ENCODE measurements around the gene KLHL40. TPM values are rescaled to one million over a fixed set of nuclear protein-coding genes. Genes with fewer than 3 reads are reported as not detected.

The KLHL40 gene
- total RNA-seq, 1 experiment from 2014 or later = not detected

DNA sequence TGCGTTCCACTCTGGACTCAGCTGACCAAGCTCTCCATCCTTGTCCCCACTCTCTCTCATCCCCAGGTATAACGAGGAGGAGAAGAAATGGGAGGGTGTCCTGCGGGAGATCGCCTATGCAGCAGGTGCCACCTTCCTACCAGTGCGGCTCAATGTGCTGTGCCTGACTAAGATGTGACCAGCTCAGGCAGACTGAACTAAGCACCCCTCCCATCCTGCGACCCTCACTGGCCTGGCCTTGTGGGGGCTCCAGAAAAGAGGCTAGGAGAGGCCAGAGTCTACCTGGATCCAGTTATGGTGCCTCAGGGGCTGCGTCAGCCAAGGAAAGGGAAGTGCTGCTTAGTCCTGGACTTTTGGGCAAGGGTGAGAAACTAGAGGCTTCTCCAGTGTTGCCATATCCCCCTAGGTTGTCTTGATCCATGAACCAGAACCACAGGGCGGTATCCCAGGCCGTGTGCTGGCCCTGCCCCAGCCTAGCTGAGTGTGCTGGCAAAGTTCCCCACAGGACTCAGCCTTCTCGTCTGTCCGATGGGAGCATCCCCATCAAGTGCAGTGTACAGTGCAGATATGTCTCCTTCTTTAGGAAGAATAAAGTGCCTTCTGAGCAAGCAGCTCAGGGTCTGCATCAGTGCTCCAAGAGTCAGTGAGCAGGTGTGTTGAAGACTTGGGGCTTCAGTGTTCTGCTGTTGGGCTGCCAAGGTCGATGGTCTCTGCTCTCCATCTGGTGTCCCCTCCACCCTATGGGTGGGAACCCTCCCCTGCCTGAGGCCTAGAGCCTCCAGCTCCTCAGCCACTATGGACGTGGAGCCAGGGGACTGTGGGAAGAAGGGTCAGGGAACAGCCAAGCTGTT is 6.7 kb downstream of the KLHL40 start:
- ATAC-seq (no peak), DNase-seq (ENCODE audit: low read depth, low spot score) (no peak)
- Histone ChIP-seq H3K27ac (ENCODE audit: low read length) (no peak overlapping the region), H3K4me3 (ENCODE audit: low read depth in 2 of 2, low read length in 2 of 2) (no peak overlapping the region), H3K9me3 (ENCODE audit: control insufficient read depth, insufficient read depth, low read depth, low read length) (no peaks in the 10 kb centered on the region), H3K27me3 (ENCODE audit: control insufficient read depth, insufficient read depth, low read length) (no peaks in the 10 kb centered on the region), H3K4me1 (ENCODE audit: control insufficient read depth, insufficient read depth, low read length) (no peaks in the 10 kb centered on the region), H3K36me3 (ENCODE audit: control insufficient read depth, insufficient read depth, low read length) (no peaks in the 10 kb centered on the region)
- in situ Hi-C loops (cut with HindIII; ENCODE audit: low pct_unique_long_range_greater_than_20kb, low sequenced_read_pairs) (no loop called here), intact Hi-C loops (cut with micrococcal nuclease; ENCODE audit: unreplicated experiment) (no loop called here)
- CTCF ChIA-PET = no interaction called here
- no TSS peak for BruUV-seq (replicated peaks)
- POLR2A ChIA-PET = no interaction called here
- TF ChIP-seq SIN3A (IDR thresholded peaks at IDR 0.05; ENCODE audit: borderline replicate concordance, insufficient read depth, low read depth, low read length) (no peak), TCF7L2 (IDR thresholded peaks at IDR 0.05; ENCODE audit: low read depth, low read length) (no peak), POLR2AphosphoS5 (IDR thresholded peaks at IDR 0.05; ENCODE audit: low read depth, low read length) (no peak)
- TF ChIP-seq, protein P1, sequence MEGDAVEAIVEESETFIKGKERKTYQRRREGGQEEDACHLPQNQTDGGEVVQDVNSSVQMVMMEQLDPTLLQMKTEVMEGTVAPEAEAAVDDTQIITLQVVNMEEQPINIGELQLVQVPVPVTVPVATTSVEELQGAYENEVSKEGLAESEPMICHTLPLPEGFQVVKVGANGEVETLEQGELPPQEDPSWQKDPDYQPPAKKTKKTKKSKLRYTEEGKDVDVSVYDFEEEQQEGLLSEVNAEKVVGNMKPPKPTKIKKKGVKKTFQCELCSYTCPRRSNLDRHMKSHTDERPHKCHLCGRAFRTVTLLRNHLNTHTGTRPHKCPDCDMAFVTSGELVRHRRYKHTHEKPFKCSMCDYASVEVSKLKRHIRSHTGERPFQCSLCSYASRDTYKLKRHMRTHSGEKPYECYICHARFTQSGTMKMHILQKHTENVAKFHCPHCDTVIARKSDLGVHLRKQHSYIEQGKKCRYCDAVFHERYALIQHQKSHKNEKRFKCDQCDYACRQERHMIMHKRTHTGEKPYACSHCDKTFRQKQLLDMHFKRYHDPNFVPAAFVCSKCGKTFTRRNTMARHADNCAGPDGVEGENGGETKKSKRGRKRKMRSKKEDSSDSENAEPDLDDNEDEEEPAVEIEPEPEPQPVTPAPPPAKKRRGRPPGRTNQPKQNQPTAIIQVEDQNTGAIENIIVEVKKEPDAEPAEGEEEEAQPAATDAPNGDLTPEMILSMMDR (IDR thresholded peaks at IDR 0.05) = no peak
- TF ChIP-seq, protein P2, sequence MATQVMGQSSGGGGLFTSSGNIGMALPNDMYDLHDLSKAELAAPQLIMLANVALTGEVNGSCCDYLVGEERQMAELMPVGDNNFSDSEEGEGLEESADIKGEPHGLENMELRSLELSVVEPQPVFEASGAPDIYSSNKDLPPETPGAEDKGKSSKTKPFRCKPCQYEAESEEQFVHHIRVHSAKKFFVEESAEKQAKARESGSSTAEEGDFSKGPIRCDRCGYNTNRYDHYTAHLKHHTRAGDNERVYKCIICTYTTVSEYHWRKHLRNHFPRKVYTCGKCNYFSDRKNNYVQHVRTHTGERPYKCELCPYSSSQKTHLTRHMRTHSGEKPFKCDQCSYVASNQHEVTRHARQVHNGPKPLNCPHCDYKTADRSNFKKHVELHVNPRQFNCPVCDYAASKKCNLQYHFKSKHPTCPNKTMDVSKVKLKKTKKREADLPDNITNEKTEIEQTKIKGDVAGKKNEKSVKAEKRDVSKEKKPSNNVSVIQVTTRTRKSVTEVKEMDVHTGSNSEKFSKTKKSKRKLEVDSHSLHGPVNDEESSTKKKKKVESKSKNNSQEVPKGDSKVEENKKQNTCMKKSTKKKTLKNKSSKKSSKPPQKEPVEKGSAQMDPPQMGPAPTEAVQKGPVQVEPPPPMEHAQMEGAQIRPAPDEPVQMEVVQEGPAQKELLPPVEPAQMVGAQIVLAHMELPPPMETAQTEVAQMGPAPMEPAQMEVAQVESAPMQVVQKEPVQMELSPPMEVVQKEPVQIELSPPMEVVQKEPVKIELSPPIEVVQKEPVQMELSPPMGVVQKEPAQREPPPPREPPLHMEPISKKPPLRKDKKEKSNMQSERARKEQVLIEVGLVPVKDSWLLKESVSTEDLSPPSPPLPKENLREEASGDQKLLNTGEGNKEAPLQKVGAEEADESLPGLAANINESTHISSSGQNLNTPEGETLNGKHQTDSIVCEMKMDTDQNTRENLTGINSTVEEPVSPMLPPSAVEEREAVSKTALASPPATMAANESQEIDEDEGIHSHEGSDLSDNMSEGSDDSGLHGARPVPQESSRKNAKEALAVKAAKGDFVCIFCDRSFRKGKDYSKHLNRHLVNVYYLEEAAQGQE (IDR thresholded peaks at IDR 0.05; ENCODE audit: insufficient read depth in 1 of 2, low read depth in 2 of 2, low read length in 1 of 2) = no peak

DNA sequence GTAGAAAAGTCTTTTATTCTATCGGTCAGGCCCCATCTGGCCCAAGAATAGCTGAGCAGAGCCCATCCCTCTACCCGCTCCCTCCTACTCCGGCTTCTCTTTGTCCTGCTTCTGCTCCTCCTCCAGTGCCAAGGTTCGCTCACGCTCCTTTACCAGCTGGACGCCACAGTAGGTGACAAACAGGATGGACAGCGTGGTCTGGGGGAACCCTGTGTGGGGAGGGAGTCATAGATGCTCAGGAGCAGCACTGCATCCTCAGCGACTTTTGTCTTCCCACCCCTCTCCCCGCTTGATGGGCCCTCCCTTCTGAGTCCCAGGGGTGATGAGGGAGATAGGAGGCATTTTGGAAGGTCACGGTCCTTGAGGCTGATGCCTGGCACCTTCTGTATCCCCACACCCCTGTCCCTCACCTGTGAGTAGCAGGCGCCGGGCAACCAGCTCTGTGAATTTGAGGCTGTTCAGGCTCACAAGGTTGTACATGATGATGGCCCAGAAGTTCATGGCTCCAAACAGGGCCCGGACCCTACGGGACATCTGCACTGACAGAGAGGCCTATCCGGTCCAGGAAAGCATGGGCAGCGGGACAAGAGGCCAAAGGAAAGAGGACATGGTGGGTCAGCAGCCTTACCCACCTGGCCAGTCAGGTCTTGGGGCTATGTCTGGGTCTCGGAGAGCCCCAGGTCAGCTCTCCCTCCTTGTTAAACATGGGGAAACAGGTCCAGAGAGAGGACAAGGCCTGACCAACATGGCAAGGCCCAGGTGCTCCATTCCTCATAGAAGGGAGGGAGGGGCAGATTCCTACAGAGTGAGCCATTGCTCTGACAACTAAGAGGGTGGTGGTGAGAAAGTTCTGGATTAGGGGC is 7.6 kb downstream of the KLHL40 start:
- DNase-seq (ENCODE audit: low read depth, low spot score) = no peak
- Histone ChIP-seq H3K27ac (ENCODE audit: low read length) (no peak overlapping the region), H3K4me3 (ENCODE audit: low read depth in 2 of 2, low read length in 2 of 2) (no peak overlapping the region), H3K9me3 (ENCODE audit: control insufficient read depth, insufficient read depth, low read depth, low read length) (no peaks in the 10 kb centered on the region), H3K4me1 (ENCODE audit: control insufficient read depth, insufficient read depth, low read length) (no peaks in the 10 kb centered on the region), H3K36me3 (ENCODE audit: control insufficient read depth, insufficient read depth, low read length) (no peaks in the 10 kb centered on the region), H3K27me3 (ENCODE audit: control insufficient read depth, insufficient read depth, low read length) (no peaks in the 10 kb centered on the region)
- intact Hi-C loops (cut with micrococcal nuclease; ENCODE audit: unreplicated experiment) (no loop called here), in situ Hi-C loops (cut with HindIII; ENCODE audit: low pct_unique_long_range_greater_than_20kb, low sequenced_read_pairs) (no loop called here)
- TF ChIP-seq POLR2AphosphoS5 (IDR thresholded peaks at IDR 0.05; ENCODE audit: low read depth, low read length) (no peak), TCF7L2 (IDR thresholded peaks at IDR 0.05; ENCODE audit: low read depth, low read length) (no peak), SIN3A (IDR thresholded peaks at IDR 0.05; ENCODE audit: borderline replicate concordance, insufficient read depth, low read depth, low read length) (no peak)
- TF ChIP-seq, protein P1 (IDR thresholded peaks at IDR 0.05) = no peak
- TF ChIP-seq, protein P2 (IDR thresholded peaks at IDR 0.05; ENCODE audit: insufficient read depth in 1 of 2, low read depth in 2 of 2, low read length in 1 of 2) = no peak
- CTCF ChIA-PET = no interaction called here
- BruUV-seq (replicated peaks) = no TSS peak
- ATAC-seq = no peak
- POLR2A ChIA-PET = no interaction called here

All from Panc1 (cell line).